ENCODE data around the gene GABRD.

Gene GABRD

GRCh38 chr1:2072109-2072806, 53.1 kb downstream of the GABRD start:
- Histone ChIP-seq H3K27me3 (ENCODE audit: control insufficient read depth in 1 of 2, insufficient read depth in 2 of 2, low read length in 2 of 2) (peaks cover 16 to 25% of the 10 kb centered on the region in 2 donors), H3K9ac (ENCODE audit: low read length in 2 of 2) (no peak overlapping the region), H3K9me3 (ENCODE audit: control insufficient read depth in 2 of 2, low read length in 2 of 2) (no peaks in the 10 kb centered on the region), H3K36me3 (ENCODE audit: control insufficient read depth in 2 of 2, insufficient read depth in 2 of 2, low read length in 2 of 2) (no peaks in the 10 kb centered on the region), H3K27ac (ENCODE audit: low read length) (no peak overlapping the region), H3K4me1 (ENCODE audit: control insufficient read depth, insufficient read depth, low read length) (no peaks in the 10 kb centered on the region), H3K4me3 (ENCODE audit: low read length in 2 of 2) (no peak overlapping the region)

- Histone ChIP-seq H3K9me3 (ENCODE audit: control insufficient read depth in 2 of 2, low read length in 2 of 2) (peaks cover 0 to 5% of the 10 kb centered on the region in 2 donors), H3K27me3 (ENCODE audit: control insufficient read depth in 1 of 2, insufficient read depth in 2 of 2, low read length in 2 of 2) (peaks cover 16 to 25% of the 10 kb centered on the region in 2 donors), H3K9ac (ENCODE audit: low read length in 2 of 2) (no peak overlapping the region), H3K4me3 (ENCODE audit: low read length in 2 of 2) (no peak overlapping the region), H3K27ac (ENCODE audit: low read length) (no peak overlapping the region), H3K36me3 (ENCODE audit: control insufficient read depth in 2 of 2, insufficient read depth in 2 of 2, low read length in 2 of 2) (no peaks in the 10 kb centered on the region), H3K4me1 (ENCODE audit: control insufficient read depth, insufficient read depth, low read length) (no peaks in the 10 kb centered on the region)
Measured at GRCh38 chr1:2072891-2073290, 53.7 kb downstream of the GABRD start.

- no peaks in the 10 kb centered on the region for H3K36me3 ChIP-seq (ENCODE audit: control insufficient read depth in 2 of 2, insufficient read depth in 2 of 2, low read length in 2 of 2)
- no peak overlapping the region for H3K27ac ChIP-seq (ENCODE audit: low read length)
- no peaks in the 10 kb centered on the region for H3K4me1 ChIP-seq (ENCODE audit: control insufficient read depth, insufficient read depth, low read length)
- peaks cover 5 to 11% of the 10 kb centered on the region in 2 donors for H3K9me3 ChIP-seq (ENCODE audit: control insufficient read depth in 2 of 2, low read length in 2 of 2)
- peaks cover 16 to 25% of the 10 kb centered on the region in 2 donors for H3K27me3 ChIP-seq (ENCODE audit: control insufficient read depth in 1 of 2, insufficient read depth in 2 of 2, low read length in 2 of 2)
- no peak overlapping the region for H3K9ac ChIP-seq (ENCODE audit: low read length in 2 of 2)
- H3K4me3 ChIP-seq (ENCODE audit: low read length in 2 of 2) = no peak overlapping the region
Measured at GRCh38 chr1:2073382-2074230, 54.5 kb downstream of the GABRD start.

GRCh38 chr1:2074396-2074795, 55.3 kb downstream of the GABRD start:
- H3K36me3 ChIP-seq (ENCODE audit: control insufficient read depth in 2 of 2, insufficient read depth in 2 of 2, low read length in 2 of 2) = no peaks in the 10 kb centered on the region
- no peak overlapping the region for H3K4me3 ChIP-seq (ENCODE audit: low read length in 2 of 2)
- peaks cover 16 to 25% of the 10 kb centered on the region in 2 donors for H3K27me3 ChIP-seq (ENCODE audit: control insufficient read depth in 1 of 2, insufficient read depth in 2 of 2, low read length in 2 of 2)
- no peaks in the 10 kb centered on the region for H3K4me1 ChIP-seq (ENCODE audit: control insufficient read depth, insufficient read depth, low read length)
- peaks cover 5 to 11% of the 10 kb centered on the region in 2 donors for H3K9me3 ChIP-seq (ENCODE audit: control insufficient read depth in 2 of 2, low read length in 2 of 2)
- H3K27ac ChIP-seq (ENCODE audit: low read length) = no peak overlapping the region
- H3K9ac ChIP-seq (ENCODE audit: low read length in 2 of 2) = no peak overlapping the region

- H3K4me1 ChIP-seq (ENCODE audit: control insufficient read depth, insufficient read depth, low read length) = no peaks in the 10 kb centered on the region
- H3K9ac ChIP-seq (ENCODE audit: low read length in 2 of 2) = no peak overlapping the region
- H3K27me3 ChIP-seq (ENCODE audit: control insufficient read depth in 1 of 2, insufficient read depth in 2 of 2, low read length in 2 of 2) = peaks cover 13 to 21% of the 10 kb centered on the region in 2 donors
- H3K9me3 ChIP-seq (ENCODE audit: control insufficient read depth in 2 of 2, low read length in 2 of 2) = peaks cover 5 to 12% of the 10 kb centered on the region in 2 donors
- no peak overlapping the region for H3K27ac ChIP-seq (ENCODE audit: low read length)
- no peak overlapping the region for H3K4me3 ChIP-seq (ENCODE audit: low read length in 2 of 2)
- H3K36me3 ChIP-seq (ENCODE audit: control insufficient read depth in 2 of 2, insufficient read depth in 2 of 2, low read length in 2 of 2) = no peaks in the 10 kb centered on the region
Measured at GRCh38 chr1:2074944-2075740, 56.0 kb downstream of the GABRD start.

GRCh38 chr1:2076826-2077225, 57.7 kb downstream of the GABRD start:
- no peaks in the 10 kb centered on the region for H3K36me3 ChIP-seq (ENCODE audit: control insufficient read depth in 2 of 2, insufficient read depth in 2 of 2, low read length in 2 of 2)
- H3K9me3 ChIP-seq (ENCODE audit: control insufficient read depth in 2 of 2, low read length in 2 of 2) = peaks cover 5 to 21% of the 10 kb centered on the region in 2 donors
- H3K4me3 ChIP-seq (ENCODE audit: low read length in 2 of 2) = no peak overlapping the region
- no peak overlapping the region for H3K27ac ChIP-seq (ENCODE audit: low read length)
- H3K27me3 ChIP-seq (ENCODE audit: control insufficient read depth in 1 of 2, insufficient read depth in 2 of 2, low read length in 2 of 2) = peaks cover 13 to 21% of the 10 kb centered on the region in 2 donors
- H3K9ac ChIP-seq (ENCODE audit: low read length in 2 of 2) = no peak overlapping the region
- no peaks in the 10 kb centered on the region for H3K4me1 ChIP-seq (ENCODE audit: control insufficient read depth, insufficient read depth, low read length)

- Histone ChIP-seq H3K27ac (ENCODE audit: low read length) (no peak overlapping the region), H3K9me3 (ENCODE audit: control insufficient read depth in 2 of 2, low read length in 2 of 2) (peaks cover 5 to 21% of the 10 kb centered on the region in 2 donors), H3K4me3 (ENCODE audit: low read length in 2 of 2) (no peak overlapping the region), H3K9ac (ENCODE audit: low read length in 2 of 2) (no peak overlapping the region), H3K27me3 (ENCODE audit: control insufficient read depth in 1 of 2, insufficient read depth in 2 of 2, low read length in 2 of 2) (peaks cover 10 to 12% of the 10 kb centered on the region in 2 donors), H3K36me3 (ENCODE audit: control insufficient read depth in 2 of 2, insufficient read depth in 2 of 2, low read length in 2 of 2) (no peaks in the 10 kb centered on the region), H3K4me1 (ENCODE audit: control insufficient read depth, insufficient read depth, low read length) (no peaks in the 10 kb centered on the region)
Measured at GRCh38 chr1:2078170-2078569, 59.0 kb downstream of the GABRD start.

GRCh38 chr1:2079396-2080085, 60.4 kb downstream of the GABRD start:
- no peak overlapping the region for H3K9ac ChIP-seq (ENCODE audit: low read length in 2 of 2)
- peaks cover 5 to 21% of the 10 kb centered on the region in 2 donors for H3K9me3 ChIP-seq (ENCODE audit: control insufficient read depth in 2 of 2, low read length in 2 of 2)
- no peaks in the 10 kb centered on the region for H3K36me3 ChIP-seq (ENCODE audit: control insufficient read depth in 2 of 2, insufficient read depth in 2 of 2, low read length in 2 of 2)
- no peak overlapping the region for H3K27ac ChIP-seq (ENCODE audit: low read length)
- H3K4me1 ChIP-seq (ENCODE audit: control insufficient read depth, insufficient read depth, low read length) = no peaks in the 10 kb centered on the region
- H3K4me3 ChIP-seq (ENCODE audit: low read length in 2 of 2) = no peak overlapping the region
- H3K27me3 ChIP-seq (ENCODE audit: control insufficient read depth in 1 of 2, insufficient read depth in 2 of 2, low read length in 2 of 2) = peaks cover 3 to 4% of the 10 kb centered on the region in 2 donors

- peaks cover 2 to 3% of the 10 kb centered on the region in 2 donors for H3K27me3 ChIP-seq (ENCODE audit: control insufficient read depth in 1 of 2, insufficient read depth in 2 of 2, low read length in 2 of 2)
- no peak overlapping the region for H3K4me3 ChIP-seq (ENCODE audit: low read length in 2 of 2)
- no peak overlapping the region for H3K27ac ChIP-seq (ENCODE audit: low read length)
- no peaks in the 10 kb centered on the region for H3K36me3 ChIP-seq (ENCODE audit: control insufficient read depth in 2 of 2, insufficient read depth in 2 of 2, low read length in 2 of 2)
- no peaks in the 10 kb centered on the region for H3K4me1 ChIP-seq (ENCODE audit: control insufficient read depth, insufficient read depth, low read length)
- peaks cover 5 to 21% of the 10 kb centered on the region in 2 donors for H3K9me3 ChIP-seq (ENCODE audit: control insufficient read depth in 2 of 2, low read length in 2 of 2)
- no peak overlapping the region for H3K9ac ChIP-seq (ENCODE audit: low read length in 2 of 2)
Measured at GRCh38 chr1:2080140-2080539, 61.0 kb downstream of the GABRD start.

Measured in stomach smooth muscle (tissue), 2 donors.